ENCODE results near the gene DGKE. TPM values are rescaled to one million over a fixed set of nuclear protein-coding genes. Genes with fewer than 3 reads are reported as not detected.

The DGKE gene
- total RNA-seq, 2 donors from 2014 or later = 44.1 to 49.9 TPM

DNA sequence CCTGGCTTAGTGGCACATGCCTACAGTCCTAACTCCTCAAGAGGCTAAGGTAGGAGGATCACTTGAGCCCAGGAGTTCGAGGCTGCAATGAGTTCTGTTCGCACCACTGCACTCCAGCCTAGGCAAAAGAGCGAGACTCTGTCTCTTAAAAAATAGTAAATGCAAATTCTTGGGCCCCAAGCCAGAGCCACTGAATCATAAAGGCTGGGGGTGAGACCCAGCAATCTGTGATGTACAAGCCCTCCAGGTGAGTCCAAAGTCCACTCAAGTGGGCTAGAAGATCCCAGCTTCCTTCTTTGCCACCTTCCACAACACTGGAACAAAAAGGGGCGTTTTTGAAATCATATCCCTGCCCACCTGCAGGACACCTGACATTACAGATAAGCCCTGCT, 63.0 kb downstream of the DGKE start:
- Mint-ChIP-seq H3K27ac (peak overlapping the region; percentile 55), H3K4me1 (peaks cover 38% of the 10 kb centered on the region), H3K9me3 (no peaks in the 10 kb centered on the region), H3K4me3 (no peak overlapping the region), H3K36me3 (ENCODE audit: low read depth) (peaks cover 100% of the 10 kb centered on the region), H3K27me3 (no peaks in the 10 kb centered on the region)
- ATAC-seq (replicated peaks) = no peak

DNA sequence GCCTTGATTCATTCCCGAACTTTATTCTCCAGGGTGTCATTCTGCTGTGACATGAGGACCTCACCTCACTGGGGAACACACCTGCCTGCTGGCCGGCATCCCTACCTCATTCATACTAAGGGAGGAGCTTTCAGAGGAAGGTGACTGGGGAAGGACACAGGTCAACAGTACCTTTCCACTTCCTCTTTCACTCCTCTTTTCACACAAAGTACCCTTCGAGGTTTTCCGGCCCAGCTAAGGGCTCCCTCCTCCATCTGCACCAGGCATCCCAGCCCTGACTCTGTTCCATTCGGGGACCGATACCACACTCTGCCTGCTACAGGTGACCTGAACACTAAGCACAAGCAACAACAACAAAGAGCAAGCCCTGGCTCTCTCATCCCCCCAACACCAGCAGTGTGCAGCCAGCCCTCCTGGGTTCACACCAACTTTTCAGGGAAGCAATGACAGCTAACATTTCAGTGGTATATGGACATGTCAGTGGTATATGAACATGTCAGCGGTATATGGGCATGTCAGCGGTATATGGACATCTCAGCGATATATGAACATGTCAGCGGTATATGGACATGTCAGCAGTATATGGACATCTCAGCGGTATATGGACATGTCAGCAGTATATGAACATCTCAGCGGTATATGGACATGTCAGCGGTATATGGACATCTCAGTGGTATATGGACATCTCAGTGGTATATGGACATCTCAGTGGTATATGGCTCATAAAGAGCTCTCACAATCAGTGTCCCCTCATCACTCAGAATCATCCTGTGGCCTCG, 63.9 kb downstream of the DGKE start:
- H3K4me1 Mint-ChIP-seq = peaks cover 29% of the 10 kb centered on the region
- no peak overlapping the region for H3K4me3 Mint-ChIP-seq
- no peak for ATAC-seq (replicated peaks)
- H3K27me3 Mint-ChIP-seq = no peaks in the 10 kb centered on the region
- H3K36me3 Mint-ChIP-seq (ENCODE audit: low read depth) = peaks cover 100% of the 10 kb centered on the region
- peak overlapping the region; percentile 55 for H3K27ac Mint-ChIP-seq
- H3K9me3 Mint-ChIP-seq = no peaks in the 10 kb centered on the region

GRCh38 chr17:56898874-56899273, 64.9 kb downstream of the DGKE start:
- Mint-ChIP-seq H3K9me3 (no peaks in the 10 kb centered on the region), H3K4me1 (peaks cover 28% of the 10 kb centered on the region), H3K36me3 (ENCODE audit: low read depth) (peaks cover 100% of the 10 kb centered on the region), H3K27ac (no peak overlapping the region), H3K27me3 (no peaks in the 10 kb centered on the region), H3K4me3 (no peak overlapping the region)
- ATAC-seq (replicated peaks) = no peak

- H3K4me3 Mint-ChIP-seq = no peak overlapping the region
- H3K27me3 Mint-ChIP-seq = no peaks in the 10 kb centered on the region
- no peak overlapping the region for H3K27ac Mint-ChIP-seq
- peaks cover 33% of the 10 kb centered on the region for H3K4me1 Mint-ChIP-seq
- ATAC-seq (replicated peaks) = no peak
- no peaks in the 10 kb centered on the region for H3K9me3 Mint-ChIP-seq
- H3K36me3 Mint-ChIP-seq (ENCODE audit: low read depth) = peaks cover 100% of the 10 kb centered on the region
These were observed 65.5 kb downstream of the DGKE start for GRCh38 chr17:56899403-56899802.

DNA sequence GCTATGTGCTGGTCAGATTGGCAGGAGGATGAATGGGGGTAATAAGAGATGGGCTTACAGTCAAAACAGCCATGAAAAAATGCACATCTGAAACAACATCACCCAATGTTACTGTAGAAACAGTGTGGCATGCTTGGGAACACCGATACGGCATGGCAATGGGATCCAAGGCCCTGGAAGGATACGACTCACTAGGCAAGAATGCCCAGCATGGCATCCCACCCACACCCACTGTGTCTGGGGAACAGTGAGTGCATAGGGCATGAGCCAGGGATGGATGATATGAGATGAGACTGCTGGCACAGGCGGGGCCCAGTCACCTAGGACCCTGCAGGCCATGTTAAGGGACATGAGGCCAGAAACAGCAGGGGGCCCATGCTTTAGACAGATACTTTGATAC, 68.4 kb downstream of the DGKE start:
- H3K27ac Mint-ChIP-seq = no peak overlapping the region
- peaks cover 100% of the 10 kb centered on the region for H3K36me3 Mint-ChIP-seq (ENCODE audit: low read depth)
- no peak for ATAC-seq (replicated peaks)
- H3K4me1 Mint-ChIP-seq = peaks cover 28% of the 10 kb centered on the region
- H3K9me3 Mint-ChIP-seq = no peaks in the 10 kb centered on the region
- H3K4me3 Mint-ChIP-seq = no peak overlapping the region
- H3K27me3 Mint-ChIP-seq = no peaks in the 10 kb centered on the region

DNA sequence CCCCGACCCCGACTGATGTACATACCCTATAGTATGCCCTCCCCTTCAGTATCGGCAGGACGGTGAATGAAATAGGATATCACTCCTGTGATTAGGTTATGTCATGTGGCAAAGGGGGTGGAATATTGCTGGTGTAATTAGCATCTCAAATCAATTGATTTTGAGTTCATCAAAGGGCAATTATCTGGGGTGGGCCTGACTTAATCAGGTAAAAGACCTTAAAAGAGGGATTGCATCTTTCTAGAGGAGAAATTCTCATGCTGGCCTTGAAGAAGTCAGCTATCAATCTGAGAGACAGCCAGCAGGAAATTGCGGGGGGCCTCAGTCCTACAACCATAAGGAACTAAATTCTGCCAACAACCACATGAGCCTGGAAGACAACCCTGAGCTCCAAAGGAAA, 69.6 kb downstream of the DGKE start:
- no peaks in the 10 kb centered on the region for H3K9me3 Mint-ChIP-seq
- H3K27me3 Mint-ChIP-seq = no peaks in the 10 kb centered on the region
- ATAC-seq (replicated peaks) = no peak
- peak overlapping the region; percentile 61 for H3K27ac Mint-ChIP-seq
- peaks cover 28% of the 10 kb centered on the region for H3K4me1 Mint-ChIP-seq
- H3K4me3 Mint-ChIP-seq = no peak overlapping the region
- peaks cover 100% of the 10 kb centered on the region for H3K36me3 Mint-ChIP-seq (ENCODE audit: low read depth)

DNA sequence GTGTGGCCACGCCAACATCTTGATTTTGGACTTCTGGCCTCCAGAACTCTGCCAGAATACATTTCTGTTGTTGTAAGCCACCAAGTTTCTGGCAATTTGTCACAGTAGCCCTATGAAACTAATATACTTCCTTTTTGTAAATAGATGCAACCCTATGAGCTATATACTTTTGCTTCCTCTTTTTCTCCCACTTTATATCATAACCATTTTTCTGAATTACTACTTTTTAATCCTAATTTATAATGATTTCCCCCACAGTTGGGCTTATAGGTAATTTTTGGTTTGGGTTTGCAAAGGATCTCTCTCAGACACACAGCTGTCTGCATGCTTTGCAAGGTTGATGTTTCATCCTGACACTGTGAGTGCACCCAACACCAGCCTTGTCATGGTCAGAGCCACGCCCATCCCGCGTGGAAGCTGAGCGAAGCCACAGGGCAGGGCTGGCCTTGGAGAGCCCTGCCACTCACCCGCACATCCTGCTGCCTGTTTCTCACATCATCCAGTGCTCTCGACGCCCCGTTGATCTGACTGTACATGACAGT, 74.1 kb downstream of the DGKE start:
- H3K4me1 Mint-ChIP-seq = peaks cover 41% of the 10 kb centered on the region
- peak overlapping the region; percentile 91 for H3K4me3 Mint-ChIP-seq
- ATAC-seq (replicated peaks) = peak; percentile 76
- H3K27ac Mint-ChIP-seq = peak overlapping the region; percentile 76
- peaks cover 100% of the 10 kb centered on the region for H3K36me3 Mint-ChIP-seq (ENCODE audit: low read depth)
- H3K27me3 Mint-ChIP-seq = no peaks in the 10 kb centered on the region
- no peaks in the 10 kb centered on the region for H3K9me3 Mint-ChIP-seq

- peak overlapping the region; percentile 100 for H3K27ac Mint-ChIP-seq
- H3K9me3 Mint-ChIP-seq = no peaks in the 10 kb centered on the region
- no peaks in the 10 kb centered on the region for H3K27me3 Mint-ChIP-seq
- H3K4me1 Mint-ChIP-seq = peaks cover 34% of the 10 kb centered on the region
- peak overlapping the region; percentile 91 for H3K4me3 Mint-ChIP-seq
- no peak for ATAC-seq (replicated peaks)
- peaks cover 98% of the 10 kb centered on the region for H3K36me3 Mint-ChIP-seq (ENCODE audit: low read depth)
These were observed 76.0 kb downstream of the DGKE start for GRCh38 chr17:56909742-56910508.

GRCh38 chr17:56910509-56911235, 76.7 kb downstream of the DGKE start:
- no peak for ATAC-seq (replicated peaks)
- H3K4me1 Mint-ChIP-seq = peaks cover 40% of the 10 kb centered on the region
- peak overlapping the region; percentile 100 for H3K27ac Mint-ChIP-seq
- peaks cover 3% of the 10 kb centered on the region for H3K9me3 Mint-ChIP-seq
- peak overlapping the region; percentile 91 for H3K4me3 Mint-ChIP-seq
- peaks cover 98% of the 10 kb centered on the region for H3K36me3 Mint-ChIP-seq (ENCODE audit: low read depth)
- no peaks in the 10 kb centered on the region for H3K27me3 Mint-ChIP-seq

- Mint-ChIP-seq H3K4me3 (peak overlapping the region; percentile 91), H3K9me3 (peaks cover 3% of the 10 kb centered on the region), H3K4me1 (peaks cover 50% of the 10 kb centered on the region), H3K27ac (peak overlapping the region; percentile 100), H3K27me3 (no peaks in the 10 kb centered on the region), H3K36me3 (ENCODE audit: low read depth) (peaks cover 87% of the 10 kb centered on the region)
- no peak for ATAC-seq (replicated peaks)
These were observed 78.4 kb downstream of the DGKE start for GRCh38 chr17:56912105-56912999.

DNA sequence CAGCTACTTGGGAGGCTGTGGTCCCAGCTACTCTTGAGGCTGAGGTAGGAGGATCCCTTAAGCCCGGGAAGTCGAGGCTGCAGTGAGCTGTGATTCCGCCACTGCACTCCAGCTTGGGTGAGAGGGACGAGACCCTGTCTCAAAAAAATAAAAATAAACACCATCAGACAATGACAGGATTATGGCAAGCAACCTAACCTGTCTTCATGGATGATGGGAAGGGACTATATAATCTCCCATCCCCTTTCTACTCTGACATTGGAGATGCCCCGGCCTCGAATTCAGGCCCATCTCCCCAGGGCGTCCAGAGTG, 79.0 kb downstream of the DGKE start:
- Mint-ChIP-seq H3K27ac (peak overlapping the region; percentile 100), H3K36me3 (ENCODE audit: low read depth) (peaks cover 81% of the 10 kb centered on the region), H3K4me3 (peak overlapping the region; percentile 91), H3K27me3 (no peaks in the 10 kb centered on the region), H3K4me1 (peaks cover 51% of the 10 kb centered on the region), H3K9me3 (peaks cover 3% of the 10 kb centered on the region)
- no peak for ATAC-seq (replicated peaks)

DNA sequence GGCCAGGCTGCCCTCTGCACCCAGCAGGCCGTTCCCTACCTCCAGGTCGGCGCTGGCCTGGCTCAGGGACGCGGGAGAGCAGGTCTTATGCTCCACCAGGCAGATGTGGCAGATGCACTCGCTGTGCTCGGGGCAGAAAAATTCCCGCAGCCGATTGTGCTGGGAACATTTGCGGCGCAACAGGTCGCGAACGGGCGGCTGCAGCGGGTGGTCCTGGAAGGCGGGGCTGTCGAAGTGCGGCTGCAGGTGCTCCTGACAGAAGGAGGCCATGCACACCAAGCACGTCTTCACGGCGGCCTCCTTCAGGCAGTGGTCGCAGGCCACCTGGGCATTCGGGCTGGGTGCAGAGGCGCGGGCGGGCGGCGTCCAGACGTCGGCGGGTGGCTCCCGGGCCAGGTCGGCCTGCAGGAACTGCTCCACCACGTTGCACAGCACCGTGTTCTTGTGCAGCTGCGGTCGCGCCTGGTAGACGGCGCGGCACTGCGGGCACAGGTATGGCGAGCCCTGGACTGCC, 79.5 kb downstream of the DGKE start:
- peaks cover 48% of the 10 kb centered on the region for H3K4me1 Mint-ChIP-seq
- peaks cover 3% of the 10 kb centered on the region for H3K9me3 Mint-ChIP-seq
- H3K27me3 Mint-ChIP-seq = no peaks in the 10 kb centered on the region
- peak overlapping the region; percentile 91 for H3K4me3 Mint-ChIP-seq
- H3K27ac Mint-ChIP-seq = peak overlapping the region; percentile 100
- ATAC-seq (replicated peaks) = peak; percentile 20
- H3K36me3 Mint-ChIP-seq (ENCODE audit: low read depth) = peaks cover 76% of the 10 kb centered on the region

GRCh38 chr17:56913867-56914580, 80.1 kb downstream of the DGKE start, which contains the start of gene TRIM25:
Gene TRIM25 (minus strand): TSS chr17:56914049. CDS start chr17:56913988, 61 bp downstream.
- H3K36me3 Mint-ChIP-seq (ENCODE audit: low read depth) = peaks cover 76% of the 10 kb centered on the region
- H3K27me3 Mint-ChIP-seq = no peaks in the 10 kb centered on the region
- H3K4me1 Mint-ChIP-seq = peaks cover 46% of the 10 kb centered on the region
- H3K9me3 Mint-ChIP-seq = peaks cover 3% of the 10 kb centered on the region
- peak; percentile 66 for ATAC-seq (replicated peaks)
- H3K4me3 Mint-ChIP-seq = peak within 1 kb of the TSS; percentile 91
- peak within 1 kb of the TSS; percentile 100 for H3K27ac Mint-ChIP-seq

Measured in activated T-helper 17 cell treated with anti-CD3 and anti-CD28 coated beads, Interleukin-2, amount 50 U/mL, for 72 hours (primary cell).